H1 (cell line): ENCODE data around the gene GAN. TPM values are rescaled to one million over a fixed set of nuclear protein-coding genes. Genes with fewer than 3 reads are reported as not detected.

ENCODE experiments used
- CTCF ChIA-PET: fragments of 300-600 bp; sonication (Branson Sonifier 250); formaldehyde crosslinking; loops from one replicate; lab custom pipeline; 2021; ENCODE audit not compliant: partially characterized antibody; lab: Charles Lee
- POLR2A ChIA-PET: fragments of 300-600 bp; sonication (Branson Sonifier 250); formaldehyde crosslinking; loops from one replicate; lab custom pipeline; 2021; ENCODE audit warnings: inconsistent platforms; ENCODE audit not compliant: partially characterized antibody; lab: Charles Lee
- DNase-seq, 2 experiments: peaks; one replicate each; pipeline versions ENCODE4 v3.0.0 to v3.0.0-alpha.2; 2010 to 2022; ENCODE audit warnings: low spot score in 2 of 2, low read depth in 1 of 2, mixed read lengths in 1 of 2
- FAIRE-seq: peaks from 2 replicates; lab custom pipeline; 2011; peaks lifted over from hg19 to GRCh38; lab: Jason Lieb, UNC
- H2AFZ ChIP-seq: 2 replicates; pipeline ENCODE4 v1.8.1; 2012; ENCODE audit warnings: low read length, inconsistent platforms
- H2AK5ac ChIP-seq: 2 replicates; pipeline ENCODE4 v1.6.1; 2013; ENCODE audit warnings: low read depth, low read length
- H2BK120ac ChIP-seq: replicated peaks from 2 replicates; pipeline ENCODE3; 2013; ENCODE audit warnings: low read depth, low read length, inconsistent platforms
- H2BK12ac ChIP-seq: 2 replicates; pipeline ENCODE4 v1.6.1; 2013; ENCODE audit warnings: low read depth, low read length
- H2BK15ac ChIP-seq: 2 replicates; pipeline ENCODE4 v1.6.1; 2013; ENCODE audit warnings: low read length
- H2BK20ac ChIP-seq: 2 replicates; pipeline ENCODE4 v1.6.1; 2013; ENCODE audit warnings: low read length
- H2BK5ac ChIP-seq: 2 replicates; pipeline ENCODE4 v1.6.1; 2013; ENCODE audit warnings: low read depth, low read length
- H3K14ac ChIP-seq: 2 replicates; pipeline ENCODE4 v1.6.1; 2013; ENCODE audit warnings: inconsistent platforms; ENCODE audit not compliant: insufficient read length
- H3K18ac ChIP-seq: 2 replicates; pipeline ENCODE4 v1.6.1; 2013; ENCODE audit warnings: low read length; ENCODE audit errors: extremely low read depth
- H3K23ac ChIP-seq: 2 replicates; pipeline ENCODE4 v1.6.1; 2013; ENCODE audit warnings: inconsistent platforms; ENCODE audit not compliant: insufficient read length
- H3K23me2 ChIP-seq: 2 replicates; pipeline ENCODE4 v1.6.1; 2013; ENCODE audit warnings: low read depth, low read length
- H3K27ac ChIP-seq: 2 replicates; pipeline ENCODE4 v1.6.1; 2011; ENCODE audit warnings: low read depth, low read length, inconsistent platforms
- H3K27me3 ChIP-seq, 4 experiments: replicated peaks in 1 of 4; 1 replicate in 1 of 4; 2 replicates in 3 of 4; pipeline versions ENCODE4 v1.6.1 to v1.8.1; 2011 to 2013; ENCODE audit warnings: low read length in 3 of 4, mild to moderate bottlenecking in 3 of 4, inconsistent platforms in 2 of 4, mixed read lengths in 2 of 4, moderate library complexity in 1 of 4; ENCODE audit not compliant: control insufficient read depth in 3 of 4, insufficient read depth in 3 of 4; ENCODE audit errors: extremely low read depth in 1 of 4
- H3K36me3 ChIP-seq, 4 experiments: 2 replicates each; pipeline versions ENCODE4 v1.6.1 to v1.8.1; 2011 to 2013; ENCODE audit warnings: mild to moderate bottlenecking in 4 of 4, low read length in 3 of 4, moderate library complexity in 2 of 4, control low read depth in 1 of 4, inconsistent platforms in 1 of 4; ENCODE audit not compliant: insufficient read depth in 4 of 4, control insufficient read depth in 2 of 4
- H3K4ac ChIP-seq: replicated peaks from 2 replicates; pipeline ENCODE3; 2013; ENCODE audit warnings: low read length, low read depth, mixed read lengths, inconsistent platforms; ENCODE audit not compliant: insufficient read length
- H3K4me1 ChIP-seq, 4 experiments: replicated peaks in 1 of 4; 1 replicate in 1 of 4; 2 replicates in 3 of 4; pipeline versions ENCODE4 v1.6.1 to v1.8.1; 2011 to 2013; ENCODE audit warnings: low read length in 3 of 4, inconsistent platforms in 2 of 4, mixed read lengths in 1 of 4; ENCODE audit not compliant: insufficient read depth in 4 of 4, control insufficient read depth in 3 of 4
- H3K4me2 ChIP-seq, 2 experiments: 2 replicates each; pipeline versions ENCODE4 v1.6.1 to v1.8.1; 2011 to 2013; ENCODE audit warnings: low read depth in 2 of 2, low read length in 2 of 2, control low read depth in 1 of 2, inconsistent platforms in 1 of 2, mild to moderate bottlenecking in 1 of 2; ENCODE audit not compliant: insufficient read depth in 1 of 2
- H3K4me3 ChIP-seq, 4 experiments: fragments of 200-600, 300-600 bp in 1 of 4; sonication (generic), shearing (Covaris generic), sonication (Bioruptor Twin) in 1 of 4; 2 replicates each; pipeline versions ENCODE4 v1.5.1 to v1.8.1; 2011 to 2016; ENCODE audit warnings: low read length in 4 of 4, low read depth in 3 of 4, control low read depth in 2 of 4, inconsistent platforms in 2 of 4, mild to moderate bottlenecking in 2 of 4, mixed read lengths in 1 of 4, moderate library complexity in 1 of 4; ENCODE audit not compliant: insufficient read depth in 2 of 4; ENCODE audit errors: extremely low read depth in 1 of 4
- H3K56ac ChIP-seq: replicated peaks from 2 replicates; pipeline ENCODE3; 2013; ENCODE audit warnings: low read depth, mild to moderate bottlenecking, mixed read lengths, low read length, inconsistent platforms; ENCODE audit not compliant: insufficient read length
- H3K79me1 ChIP-seq: 2 replicates; pipeline ENCODE4 v1.6.1; 2013; ENCODE audit warnings: low read depth, low read length, control low read depth
- H3K79me2 ChIP-seq, 2 experiments: 2 replicates each; pipeline versions ENCODE4 v1.6.1 to v1.8.1; 2012 to 2013; ENCODE audit warnings: low read length in 2 of 2, mild to moderate bottlenecking in 2 of 2, inconsistent platforms in 1 of 2; ENCODE audit not compliant: insufficient read depth in 2 of 2, control insufficient read depth in 1 of 2
- H3K9ac ChIP-seq, 4 experiments: replicated peaks in 1 of 4; 1 replicate in 1 of 4; 2 replicates in 3 of 4; pipeline versions ENCODE4 v1.6.1 to v1.8.1; 2011 to 2013; ENCODE audit warnings: low read depth in 3 of 4, low read length in 3 of 4, control low read depth in 2 of 4, mild to moderate bottlenecking in 2 of 4, moderate library complexity in 2 of 4, inconsistent platforms in 1 of 4; ENCODE audit errors: extremely low read depth in 1 of 4
- H3K9me3 ChIP-seq, 2 experiments: 2 replicates each; pipeline versions ENCODE4 v1.6.1 to v1.8.1; 2012 to 2013; ENCODE audit warnings: mild to moderate bottlenecking in 2 of 2, moderate library complexity in 2 of 2, control low read depth in 1 of 2, inconsistent platforms in 1 of 2, low read depth in 1 of 2, low read length in 1 of 2, mixed read lengths in 1 of 2; ENCODE audit not compliant: insufficient read depth in 2 of 2
- H4K20me1 ChIP-seq, 2 experiments: replicated peaks in 1 of 2; 2 replicates each; pipeline versions ENCODE3 to v1.8.1; 2011 to 2013; ENCODE audit warnings: inconsistent platforms in 2 of 2, low read length in 2 of 2, mild to moderate bottlenecking in 1 of 2; ENCODE audit not compliant: insufficient read depth in 2 of 2, control insufficient read depth in 1 of 2
- H4K5ac ChIP-seq: 2 replicates; pipeline ENCODE4 v1.6.1; 2013; ENCODE audit warnings: low read length, low read depth, mixed read lengths, inconsistent platforms; ENCODE audit not compliant: insufficient read length
- H4K8ac ChIP-seq: 2 replicates; pipeline ENCODE4 v1.8.0; 2013; ENCODE audit warnings: mild to moderate bottlenecking, moderate library complexity, low read length, inconsistent platforms; ENCODE audit not compliant: insufficient read depth; ENCODE audit errors: extremely low read depth
- H4K91ac ChIP-seq: replicated peaks from 2 replicates; pipeline ENCODE3; 2013; ENCODE audit warnings: low read length, mixed read lengths, inconsistent platforms; ENCODE audit not compliant: insufficient read length
- CEBPB ChIP-seq: IDR thresholded peaks from 2 replicates; pipeline ENCODE4 v1.6.1; 2012; ENCODE audit warnings: low read depth, low read length
- FOSL1 ChIP-seq: IDR thresholded peaks from 2 replicates; pipeline ENCODE4 v1.6.1; 2011; ENCODE audit warnings: mild to moderate bottlenecking, low read depth, low read length, moderate library complexity; ENCODE audit not compliant: insufficient read depth
- HDAC6 ChIP-seq: IDR thresholded peaks from one replicate; pipeline ENCODE4 v1.7.1; 2012; ENCODE audit warnings: low read depth, mild to moderate bottlenecking, inconsistent platforms, low read length, moderate library complexity
- POLR2A ChIP-seq, 2 experiments: IDR thresholded peaks; 1 replicate in 1 of 2; 2 replicates in 1 of 2; pipeline ENCODE4 v1.6.1; 2011; ENCODE audit warnings: low read depth in 2 of 2, low read length in 2 of 2, mild to moderate bottlenecking in 2 of 2; ENCODE audit errors: control extremely low read depth in 1 of 2
- RAD21 ChIP-seq, 2 experiments: IDR thresholded peaks in 1 of 2; conservative IDR thresholded peaks in 1 of 2; 2 replicates each; pipeline ENCODE4 v1.6.1; 2011; ENCODE audit warnings: low read depth in 2 of 2, low read length in 2 of 2, improper control_type of control experiment in 1 of 2, inconsistent platforms in 1 of 2, mild to moderate bottlenecking in 1 of 2, moderate library complexity in 1 of 2
- RFX5 ChIP-seq: IDR thresholded peaks from 2 replicates; pipeline ENCODE4 v1.6.1; 2011; ENCODE audit warnings: low read depth, low read length, improper control_type of control experiment, borderline replicate concordance
- RXRA ChIP-seq: IDR thresholded peaks from 2 replicates; pipeline ENCODE4 v1.6.1; 2011; ENCODE audit warnings: low read depth, mild to moderate bottlenecking, low read length, moderate library complexity; ENCODE audit not compliant: insufficient read depth
- SAP30 ChIP-seq: fragments of 300-600 bp; sonication (generic); IDR thresholded peaks from 2 replicates; pipeline ENCODE4 v1.7.1; 2012; ENCODE audit warnings: low read length, moderate library complexity, mild to moderate bottlenecking, inconsistent platforms; ENCODE audit not compliant: insufficient read depth, insufficient replicate concordance
- SIN3A ChIP-seq, 2 experiments: IDR thresholded peaks in 1 of 2; conservative IDR thresholded peaks in 1 of 2; 2 replicates each; pipeline ENCODE4 v1.6.1; 2011 to 2012; ENCODE audit warnings: low read length in 2 of 2, improper control_type of control experiment in 1 of 2, low read depth in 1 of 2, mild to moderate bottlenecking in 1 of 2
- SP4 ChIP-seq: IDR thresholded peaks from 2 replicates; pipeline ENCODE4 v1.6.1; 2012; ENCODE audit warnings: low read length, inconsistent platforms
- YY1 ChIP-seq: IDR thresholded peaks from 2 replicates; pipeline ENCODE4 v1.6.1; 2011; ENCODE audit warnings: low read depth, mild to moderate bottlenecking, low read length
- WGBS, 2 experiments: shearing (Covaris generic) in 1 of 2; methylation state at CpG; one replicate each; pipeline versions ENCODE4 v1.1.6 to v1.1.7; 2013 to 2015; ENCODE audit warnings: low lambda C conversion rate in 2 of 2, mixed read lengths in 2 of 2, inconsistent platforms in 1 of 2, low coverage in 1 of 2, missing lambda C conversion rate in 1 of 2; ENCODE audit not compliant: insufficient replicate concordance in 2 of 2, insufficient coverage in 1 of 2, insufficient read length in 1 of 2; ENCODE audit errors: extremely low coverage in 1 of 2, missing lambda C conversion rate in 1 of 2; 5-methylcytosine and 5-hydroxymethylcytosine counted together
- polyA plus RNA-seq, 7 experiments: library from polyadenylated mRNA; depleted of rRNA in 3 of 7; stranded (reverse) in 5 of 7; unstranded in 2 of 7; fragments of >200 nt in 5 of 7; fragments of 200-250 nt in 2 of 7; gene quantifications; 1 replicate in 5 of 7; 2 replicates in 1 of 7; 4 replicates in 1 of 7; pipeline versions ENCODE4 v1.2.1 to v1.2.3, GENCODE V29; 2011 to 2013; ENCODE audit warnings: missing spikeins in 2 of 7, mixed read lengths in 2 of 7
- total RNA-seq: library from RNA; stranded (reverse); fragmentation: NEBNext Ultra II Directional; extraction: Animal tissue kit (Norgen Biotek cat#: 25700); gene quantifications from 2 replicates; pipeline ENCODE4 v1.2.1, GENCODE V29; 2021

The GAN gene
- total and polyA plus RNA-seq, 2 of the 8 experiments (the other 6 are each of a cell fraction or from before 2014, with no cell fraction given) = 4.5 to 23.9 TPM

- peak overlapping the region in 2 of 4 experiments; percentile 19 to 49; a peak in 4 of 8 replicates for H3K4me3 ChIP-seq
- no peak for FAIRE-seq
- no peak overlapping the region for H2AK5ac ChIP-seq
- peak overlapping the region; percentile 85; the same call in 1 of the 2 replicates for H4K8ac ChIP-seq
- H3K4ac ChIP-seq = no peak overlapping the region
- H2BK5ac ChIP-seq = peak overlapping the region; percentile 56; the same call in 1 of the 2 replicates
- DNase-seq = peak; percentile 53 to 97
- peak overlapping the region; percentile 92 for H4K91ac ChIP-seq
- peak overlapping the region; percentile 85 for H2AFZ ChIP-seq
- 46% methylated on average over 31 of the region's 37 CpGs; no CpG with 5 or more reads in 1 of the 2 experiments for WGBS, 2 experiments
- no peak overlapping the region for H3K23ac ChIP-seq
- no peaks in the 10 kb centered on the region for H3K79me1 ChIP-seq
- H2BK15ac ChIP-seq = peak overlapping the region; percentile 95; the same call in 1 of the 2 replicates
- H3K56ac ChIP-seq = no peak overlapping the region
- no peaks in the 10 kb centered on the region; a peak in 2 of 7 replicates for H3K27me3 ChIP-seq
- H3K4me1 ChIP-seq = peaks cover 0 to 5% (median 2%) of the 10 kb centered on the region in 4 experiments; a peak in 4 of 7 replicates
- peak overlapping the region; percentile 65 for H3K18ac ChIP-seq
- no peaks in the 10 kb centered on the region for H3K79me2 ChIP-seq
- no peak overlapping the region for H3K14ac ChIP-seq
- peak overlapping the region; percentile 61 for H2BK120ac ChIP-seq
- H3K27ac ChIP-seq = no peak overlapping the region
- ChIA-PET POLR2A (interaction anchor here (0.5 to 0.9 kb wide), 2 partner anchors 9 to 264 kb away, joined by 3 to 4 read pairs; no protein-coding TSS in a partner anchor), CTCF (interaction anchor here (0.6 to 2.9 kb wide), 54 partner anchors 9 to 821 kb away, joined by 3 to 24 read pairs (median 3); no protein-coding TSS in a partner anchor)
- H2BK20ac ChIP-seq = no peak overlapping the region
- H3K9ac ChIP-seq = no peak overlapping the region; a peak in 1 of 7 replicates
- no peaks in the 10 kb centered on the region for H4K20me1 ChIP-seq
- H3K36me3 ChIP-seq = no peaks in the 10 kb centered on the region
- H2BK12ac ChIP-seq = peak overlapping the region; percentile 96; the same call in 1 of the 2 replicates
- no peaks in the 10 kb centered on the region for H3K23me2 ChIP-seq
- H4K5ac ChIP-seq = no peak overlapping the region
- H3K9me3 ChIP-seq = 0 out of 4 replicates have a peak, but pooled peaks cover 0 to 4% of the 10 kb centered on the region in 2 experiments
- peak overlapping the region in 1 of 2 experiments; percentile 78; a peak in 3 of 4 replicates for H3K4me2 ChIP-seq
- TF ChIP-seq SAP30 = no peak
- no peak for TF ChIP-seq CEBPB
- TF ChIP-seq RFX5 = no peak
- TF ChIP-seq YY1 = peak; percentile 49; the same call in 1 of the 2 replicates
- peak in 1 of 2 experiments; percentile 34; a peak in 1 of 4 replicates for TF ChIP-seq SIN3A (conservative IDR thresholded peaks at IDR 0.05 in 1 of 2, IDR thresholded peaks at IDR 0.05 in 1 of 2; ENCODE audit: low read depth in 1 of 2, low read length in 2 of 2)
- TF ChIP-seq HDAC6 = no peak
- TF ChIP-seq POLR2A (IDR thresholded peaks at IDR 0.05; ENCODE audit: control extremely low read depth in 1 of 2, low read depth in 2 of 2, low read length in 2 of 2) = no peak
- TF ChIP-seq SP4 = no peak
- TF ChIP-seq RAD21 (IDR thresholded peaks at IDR 0.05 in 1 of 2, conservative IDR thresholded peaks at IDR 0.05 in 1 of 2; ENCODE audit: low read depth in 2 of 2, low read length in 2 of 2) = peak; percentile 98 to 99
- TF ChIP-seq RXRA = no peak
- TF ChIP-seq FOSL1 = no peak
Observed at GRCh38 chr16:81403601-81404391, 89.0 kb downstream of the GAN start.
